ENCODE data around the gene PDXK. TPM values are rescaled to one million over a fixed set of nuclear protein-coding genes. Genes with fewer than 3 reads are reported as not detected.
A peak's percentile ranks its signal among the peaks of the same experiment; 100 is the strongest.

Gene PDXK
- total and polyA plus RNA-seq, 2 of the 13 experiments (the other 11 are each of a cell fraction or from before 2014, with no cell fraction given), result 114 to 184 TPM

DNA sequence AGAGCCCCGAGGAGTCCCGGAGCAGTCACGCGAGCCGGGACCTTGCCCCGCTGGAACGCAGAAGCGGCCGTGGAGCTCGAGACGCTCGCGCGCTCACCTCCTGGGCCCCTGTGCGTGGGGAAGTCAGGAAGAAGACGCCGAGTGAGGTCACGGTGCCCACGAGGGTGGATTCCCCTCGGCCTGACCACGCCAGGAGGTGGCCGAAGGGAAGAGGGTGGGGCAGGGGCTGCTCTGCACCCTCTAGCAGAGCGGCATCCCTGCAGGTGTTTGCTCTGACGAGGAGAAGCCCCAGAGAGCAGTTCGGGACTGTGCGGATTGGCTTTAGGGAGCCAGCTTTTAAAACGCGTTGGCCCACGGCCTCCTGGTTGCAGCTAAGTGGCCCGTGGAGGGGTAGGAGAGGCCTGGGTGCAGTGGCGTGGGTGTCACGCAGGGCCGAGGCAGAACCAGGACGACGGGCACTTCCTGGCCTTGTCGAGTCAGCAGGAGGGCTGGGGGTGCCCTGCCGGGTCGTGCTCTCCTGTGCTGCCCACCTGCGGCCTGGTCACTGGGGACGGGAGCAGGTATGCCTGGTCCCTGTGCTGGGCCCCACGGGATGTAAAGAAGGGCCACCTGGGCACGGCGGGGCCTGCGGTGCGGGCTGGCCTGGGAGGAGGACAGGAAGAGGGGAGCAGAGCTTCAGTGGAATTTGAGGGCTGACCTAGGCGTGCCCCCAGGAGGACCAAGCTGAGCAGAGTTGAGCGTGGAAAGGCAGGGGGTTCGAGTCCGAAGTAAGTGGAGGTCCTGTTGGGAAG lies 1.0 kb downstream of the PDXK start (continued):
- TF ChIP-seq ZBTB38 (CRISPR knock-in tag; IDR thresholded peaks at IDR 0.05) (no peak), ZNF567 (CRISPR knock-in tag; IDR thresholded peaks at IDR 0.05; ENCODE audit: borderline replicate concordance) (no peak), ZMYM4 (CRISPR knock-in tag; IDR thresholded peaks at IDR 0.05) (no peak), ZFX (CRISPR knock-in tag; IDR thresholded peaks at IDR 0.05; ENCODE audit: low read depth) (peak; percentile 59; the same call in 1 of the 2 replicates), HOXD1 (CRISPR knock-in tag; IDR thresholded peaks at IDR 0.05) (no peak), SNRNP70 (IDR thresholded peaks at IDR 0.05; ENCODE audit: low read depth, low read length) (no peak), ZNF678 (CRISPR knock-in tag; IDR thresholded peaks at IDR 0.05) (peak; percentile 60; the same call in 1 of the 2 replicates), EZH2 (conservative IDR thresholded peaks at IDR 0.05; ENCODE audit: low read depth, low read length) (no peak), JUND (CRISPR knock-in tag; IDR thresholded peaks at IDR 0.05) (peak; percentile 43; the same call in 1 of the 2 replicates), ZC3H13 (CRISPR knock-in tag; IDR thresholded peaks at IDR 0.05) (no peak)
- TF ChIP-seq, protein P1, sequence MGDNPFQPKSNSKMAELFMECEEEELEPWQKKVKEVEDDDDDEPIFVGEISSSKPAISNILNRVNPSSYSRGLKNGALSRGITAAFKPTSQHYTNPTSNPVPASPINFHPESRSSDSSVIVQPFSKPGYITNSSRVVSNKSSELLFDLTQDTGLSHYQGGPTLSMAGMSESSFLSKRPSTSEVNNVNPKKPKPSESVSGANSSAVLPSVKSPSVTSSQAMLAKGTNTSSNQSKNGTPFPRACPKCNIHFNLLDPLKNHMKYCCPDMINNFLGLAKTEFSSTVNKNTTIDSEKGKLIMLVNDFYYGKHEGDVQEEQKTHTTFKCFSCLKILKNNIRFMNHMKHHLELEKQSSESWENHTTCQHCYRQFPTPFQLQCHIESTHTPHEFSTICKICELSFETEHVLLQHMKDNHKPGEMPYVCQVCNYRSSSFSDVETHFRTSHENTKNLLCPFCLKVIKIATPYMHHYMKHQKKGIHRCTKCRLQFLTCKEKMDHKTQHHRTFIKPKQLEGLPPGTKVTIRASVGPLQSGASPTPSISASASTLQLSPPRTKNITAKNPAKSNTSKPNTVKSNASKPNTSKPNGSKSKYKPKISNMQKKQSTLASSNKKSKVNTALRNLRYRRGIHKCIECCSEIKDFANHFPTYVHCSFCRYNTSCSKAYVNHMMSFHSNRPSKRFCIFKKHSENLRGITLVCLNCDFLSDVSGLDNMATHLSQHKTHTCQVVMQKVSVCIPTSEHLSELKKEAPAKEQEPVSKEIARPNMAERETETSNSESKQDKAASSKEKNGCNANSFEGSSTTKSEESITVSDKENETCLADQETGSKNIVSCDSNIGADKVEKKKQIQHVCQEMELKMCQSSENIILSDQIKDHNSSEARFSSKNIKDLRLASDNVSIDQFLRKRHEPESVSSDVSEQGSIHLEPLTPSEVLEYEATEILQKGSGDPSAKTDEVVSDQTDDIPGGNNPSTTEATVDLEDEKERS (CRISPR knock-in tag; IDR thresholded peaks at IDR 0.05), result no peak
- TF ChIP-seq, protein P2, sequence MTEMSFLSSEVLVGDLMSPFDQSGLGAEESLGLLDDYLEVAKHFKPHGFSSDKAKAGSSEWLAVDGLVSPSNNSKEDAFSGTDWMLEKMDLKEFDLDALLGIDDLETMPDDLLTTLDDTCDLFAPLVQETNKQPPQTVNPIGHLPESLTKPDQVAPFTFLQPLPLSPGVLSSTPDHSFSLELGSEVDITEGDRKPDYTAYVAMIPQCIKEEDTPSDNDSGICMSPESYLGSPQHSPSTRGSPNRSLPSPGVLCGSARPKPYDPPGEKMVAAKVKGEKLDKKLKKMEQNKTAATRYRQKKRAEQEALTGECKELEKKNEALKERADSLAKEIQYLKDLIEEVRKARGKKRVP (CRISPR knock-in tag; IDR thresholded peaks at IDR 0.05), result no peak
- TF ChIP-seq, protein P3, sequence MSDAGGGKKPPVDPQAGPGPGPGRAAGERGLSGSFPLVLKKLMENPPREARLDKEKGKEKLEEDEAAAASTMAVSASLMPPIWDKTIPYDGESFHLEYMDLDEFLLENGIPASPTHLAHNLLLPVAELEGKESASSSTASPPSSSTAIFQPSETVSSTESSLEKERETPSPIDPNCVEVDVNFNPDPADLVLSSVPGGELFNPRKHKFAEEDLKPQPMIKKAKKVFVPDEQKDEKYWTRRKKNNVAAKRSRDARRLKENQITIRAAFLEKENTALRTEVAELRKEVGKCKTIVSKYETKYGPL (CRISPR knock-in tag; IDR thresholded peaks at IDR 0.05), result no peak
- TF ChIP-seq, protein P4, sequence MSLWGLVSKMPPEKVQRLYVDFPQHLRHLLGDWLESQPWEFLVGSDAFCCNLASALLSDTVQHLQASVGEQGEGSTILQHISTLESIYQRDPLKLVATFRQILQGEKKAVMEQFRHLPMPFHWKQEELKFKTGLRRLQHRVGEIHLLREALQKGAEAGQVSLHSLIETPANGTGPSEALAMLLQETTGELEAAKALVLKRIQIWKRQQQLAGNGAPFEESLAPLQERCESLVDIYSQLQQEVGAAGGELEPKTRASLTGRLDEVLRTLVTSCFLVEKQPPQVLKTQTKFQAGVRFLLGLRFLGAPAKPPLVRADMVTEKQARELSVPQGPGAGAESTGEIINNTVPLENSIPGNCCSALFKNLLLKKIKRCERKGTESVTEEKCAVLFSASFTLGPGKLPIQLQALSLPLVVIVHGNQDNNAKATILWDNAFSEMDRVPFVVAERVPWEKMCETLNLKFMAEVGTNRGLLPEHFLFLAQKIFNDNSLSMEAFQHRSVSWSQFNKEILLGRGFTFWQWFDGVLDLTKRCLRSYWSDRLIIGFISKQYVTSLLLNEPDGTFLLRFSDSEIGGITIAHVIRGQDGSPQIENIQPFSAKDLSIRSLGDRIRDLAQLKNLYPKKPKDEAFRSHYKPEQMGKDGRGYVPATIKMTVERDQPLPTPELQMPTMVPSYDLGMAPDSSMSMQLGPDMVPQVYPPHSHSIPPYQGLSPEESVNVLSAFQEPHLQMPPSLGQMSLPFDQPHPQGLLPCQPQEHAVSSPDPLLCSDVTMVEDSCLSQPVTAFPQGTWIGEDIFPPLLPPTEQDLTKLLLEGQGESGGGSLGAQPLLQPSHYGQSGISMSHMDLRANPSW (CRISPR knock-in tag; IDR thresholded peaks at IDR 0.05; ENCODE audit: borderline replicate concordance), result no peak
- TF ChIP-seq, protein P5, sequence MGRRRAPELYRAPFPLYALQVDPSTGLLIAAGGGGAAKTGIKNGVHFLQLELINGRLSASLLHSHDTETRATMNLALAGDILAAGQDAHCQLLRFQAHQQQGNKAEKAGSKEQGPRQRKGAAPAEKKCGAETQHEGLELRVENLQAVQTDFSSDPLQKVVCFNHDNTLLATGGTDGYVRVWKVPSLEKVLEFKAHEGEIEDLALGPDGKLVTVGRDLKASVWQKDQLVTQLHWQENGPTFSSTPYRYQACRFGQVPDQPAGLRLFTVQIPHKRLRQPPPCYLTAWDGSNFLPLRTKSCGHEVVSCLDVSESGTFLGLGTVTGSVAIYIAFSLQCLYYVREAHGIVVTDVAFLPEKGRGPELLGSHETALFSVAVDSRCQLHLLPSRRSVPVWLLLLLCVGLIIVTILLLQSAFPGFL (CRISPR knock-in tag; IDR thresholded peaks at IDR 0.05), result no peak
- TF ChIP-seq, protein P6, sequence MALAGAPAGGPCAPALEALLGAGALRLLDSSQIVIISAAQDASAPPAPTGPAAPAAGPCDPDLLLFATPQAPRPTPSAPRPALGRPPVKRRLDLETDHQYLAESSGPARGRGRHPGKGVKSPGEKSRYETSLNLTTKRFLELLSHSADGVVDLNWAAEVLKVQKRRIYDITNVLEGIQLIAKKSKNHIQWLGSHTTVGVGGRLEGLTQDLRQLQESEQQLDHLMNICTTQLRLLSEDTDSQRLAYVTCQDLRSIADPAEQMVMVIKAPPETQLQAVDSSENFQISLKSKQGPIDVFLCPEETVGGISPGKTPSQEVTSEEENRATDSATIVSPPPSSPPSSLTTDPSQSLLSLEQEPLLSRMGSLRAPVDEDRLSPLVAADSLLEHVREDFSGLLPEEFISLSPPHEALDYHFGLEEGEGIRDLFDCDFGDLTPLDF (CRISPR knock-in tag; IDR thresholded peaks at IDR 0.05), result no peak; the same call in 1 of the 2 replicates
- TF ChIP-seq, protein P7, sequence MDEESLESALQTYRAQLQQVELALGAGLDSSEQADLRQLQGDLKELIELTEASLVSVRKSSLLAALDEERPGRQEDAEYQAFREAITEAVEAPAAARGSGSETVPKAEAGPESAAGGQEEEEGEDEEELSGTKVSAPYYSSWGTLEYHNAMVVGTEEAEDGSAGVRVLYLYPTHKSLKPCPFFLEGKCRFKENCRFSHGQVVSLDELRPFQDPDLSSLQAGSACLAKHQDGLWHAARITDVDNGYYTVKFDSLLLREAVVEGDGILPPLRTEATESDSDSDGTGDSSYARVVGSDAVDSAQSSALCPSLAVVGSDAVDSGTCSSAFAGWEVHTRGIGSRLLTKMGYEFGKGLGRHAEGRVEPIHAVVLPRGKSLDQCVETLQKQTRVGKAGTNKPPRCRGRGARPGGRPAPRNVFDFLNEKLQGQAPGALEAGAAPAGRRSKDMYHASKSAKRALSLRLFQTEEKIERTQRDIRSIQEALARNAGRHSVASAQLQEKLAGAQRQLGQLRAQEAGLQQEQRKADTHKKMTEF (CRISPR knock-in tag; IDR thresholded peaks at IDR 0.05), result no peak; the same call in 1 of the 2 replicates

Data from HepG2 (cell line).